GM13976 (cell line): ENCODE results near the gene DYRK3.

Source experiments
- DNase-seq: peaks from one replicate; pipeline ENCODE4 v3.0.0; 2012; ENCODE audit warnings: low spot score
- CTCF ChIP-seq: IDR thresholded peaks from 2 replicates; pipeline ENCODE4 v1.5.1; 2012; ENCODE audit warnings: borderline replicate concordance, mild to moderate bottlenecking; ENCODE audit not compliant: insufficient read depth; ENCODE audit errors: extremely low read depth, missing control alignments, control extremely low read depth
- in situ Hi-C: fragments of 300-500 bp; cut with MboI; formaldehyde crosslinking; loops from one replicate; pipeline ENCODE4 v1.12.0; 2022; ENCODE audit warnings: low sequenced_read_pairs, mixed read lengths, inconsistent platforms; ENCODE audit not compliant: unreplicated experiment

Gene DYRK3

GRCh38 chr1:206674236-206674635 is 38.9 kb downstream of the DYRK3 start:
- TF ChIP-seq CTCF = no peak
- DNase-seq = no peak
- in situ Hi-C loops = no loop called here

GRCh38 chr1:206674745-206675175 is 39.4 kb downstream of the DYRK3 start:
- in situ Hi-C loops = no loop called here
- TF ChIP-seq CTCF = no peak
- DNase-seq = no peak

GRCh38 chr1:206676499-206676898 is 41.2 kb downstream of the DYRK3 start:
- TF ChIP-seq CTCF = no peak
- DNase-seq = no peak
- in situ Hi-C loops = no loop called here

- DNase-seq = no peak
- in situ Hi-C loops = no loop called here
- TF ChIP-seq CTCF = no peak
Measured at GRCh38 chr1:206678490-206678889, 43.2 kb downstream of the DYRK3 start.

- in situ Hi-C loops = no loop called here
- peak; percentile 56 for DNase-seq
- TF ChIP-seq CTCF = no peak
Measured at GRCh38 chr1:206679738-206680211, 44.4 kb downstream of the DYRK3 start.

GRCh38 chr1:206680279-206680678 is 44.9 kb downstream of the DYRK3 start:
- in situ Hi-C loops = no loop called here
- no peak for DNase-seq
- TF ChIP-seq CTCF = no peak

- in situ Hi-C loops = no loop called here
- TF ChIP-seq CTCF = no peak
- DNase-seq = no peak
Measured at GRCh38 chr1:206681359-206681758, 46.0 kb downstream of the DYRK3 start.
